Naive B cell (primary cell): Measurements from ENCODE around the gene NATD1. TPM values are rescaled to one million over a fixed set of nuclear protein-coding genes. Genes with fewer than 3 reads are reported as not detected.
A peak's percentile ranks its signal among the peaks of the same experiment; 100 is the strongest.

Experiments used
- ATAC-seq, 2 donors: fragments of 150-1000 bp; cut with Tn5 transposase; 2 replicates each; pipeline ENCODE4 v1.10.0; 2021; ENCODE audit warnings: low read depth in 2 of 2, mild to moderate bottlenecking in 2 of 2, moderate library complexity in 2 of 2
- DNase-seq: peaks from one replicate; pipeline ENCODE4 v3.0.0; 2022
- H3K27ac Mint-ChIP-seq, 6 donors: one replicate each; pipeline ENCODE4 v1.8.0; 2020 to 2022; ENCODE audit warnings: mild to moderate bottlenecking in 6 of 6, mixed read lengths in 6 of 6, moderate library complexity in 5 of 6, inconsistent platforms in 2 of 6
- H3K27me3 Mint-ChIP-seq, 3 donors: one replicate each; pipeline ENCODE4 v1.8.0; 2021 to 2022; ENCODE audit warnings: mixed read lengths in 3 of 3, mild to moderate bottlenecking in 1 of 3
- H3K36me3 Mint-ChIP-seq, 2 donors: one replicate each; pipeline ENCODE4 v1.8.0; 2020 to 2022; ENCODE audit warnings: mixed read lengths in 2 of 2, inconsistent platforms in 1 of 2, mild to moderate bottlenecking in 1 of 2
- H3K4me1 Mint-ChIP-seq, 3 donors: one replicate each; pipeline ENCODE4 v1.8.0; 2020 to 2022; ENCODE audit warnings: mixed read lengths in 3 of 3, inconsistent platforms in 1 of 3, mild to moderate bottlenecking in 1 of 3, moderate library complexity in 1 of 3
- H3K4me3 Mint-ChIP-seq, 8 donors: one replicate each; pipeline ENCODE4 v1.8.0; 2020 to 2022; ENCODE audit warnings: mild to moderate bottlenecking in 8 of 8, mixed read lengths in 8 of 8, moderate library complexity in 8 of 8, inconsistent platforms in 2 of 8
- H3K9me3 Mint-ChIP-seq, 7 donors: one replicate each; pipeline ENCODE4 v1.8.0; 2020 to 2022; ENCODE audit warnings: mixed read lengths in 7 of 7, mild to moderate bottlenecking in 5 of 7, inconsistent platforms in 2 of 7, moderate library complexity in 1 of 7
- polyA plus RNA-seq, 6 donors: library from polyadenylated mRNA; unstranded; fragments of 300-500 nt; fragmentation: Illumina TruSeq; gene quantifications; one replicate each; pipeline ENCODE4 v1.2.3, GENCODE V29; 2021; ENCODE audit warnings: low read depth in 6 of 6

Gene NATD1
- polyA plus RNA-seq, 6 donors from 2014 or later: 0.52 to 2.2 (median 1.2) TPM; not detected in 1

- Mint-ChIP-seq H3K9me3 (no peaks in the 10 kb centered on the region), H3K27ac (no peak overlapping the region), H3K4me1 (peaks cover 3 to 5% (median 5%) of the 10 kb centered on the region in 3 donors), H3K4me3 (no peak overlapping the region), H3K36me3 (no peaks in the 10 kb centered on the region), H3K27me3 (peaks cover 0 to 13% (median 5%) of the 10 kb centered on the region in 3 donors)
- no peak for ATAC-seq
- no peak for DNase-seq
These were observed 9.2 kb upstream of the NATD1 start for GRCh38 chr17:21262259-21262993.

GRCh38 chr17:21258593-21258992 is 5.4 kb upstream of the NATD1 start:
- H3K9me3 Mint-ChIP-seq: no peaks in the 10 kb centered on the region
- H3K4me1 Mint-ChIP-seq: peaks cover 0 to 7% (median under 1%) of the 10 kb centered on the region in 3 donors
- H3K4me3 Mint-ChIP-seq: no peak overlapping the region
- no peaks in the 10 kb centered on the region for H3K36me3 Mint-ChIP-seq
- DNase-seq (no peak), ATAC-seq (no peak)
- H3K27ac Mint-ChIP-seq: no peak overlapping the region
- peaks cover 0 to 14% (median 5%) of the 10 kb centered on the region in 3 donors for H3K27me3 Mint-ChIP-seq

- peak in 1 of 2 donors; percentile 3 for ATAC-seq
- no peaks in the 10 kb centered on the region for H3K9me3 Mint-ChIP-seq
- H3K27me3 Mint-ChIP-seq: peaks cover 0 to 14% (median 5%) of the 10 kb centered on the region in 3 donors
These were observed 634 bp upstream of the NATD1 start for GRCh38 chr17:21253646-21254441.

GRCh38 chr17:21252289-21252795 is 868 bp downstream of the NATD1 start:
- Mint-ChIP-seq H3K4me1 (peaks cover 18 to 43% (median 36%) of the 10 kb centered on the region in 3 donors), H3K4me3 (peak overlapping the region; percentile 80 to 94 (median 86))
- no peak for ATAC-seq

More at GRCh38 chr17:21253646-21254441, 634 bp upstream of the NATD1 start:
- peak overlapping the region; percentile 80 to 97 (median 92) for H3K4me3 Mint-ChIP-seq
- no peak for DNase-seq
- peak overlapping the region; percentile 59 to 93 (median 88) for H3K27ac Mint-ChIP-seq
- no peaks in the 10 kb centered on the region for H3K36me3 Mint-ChIP-seq
- H3K4me1 Mint-ChIP-seq: peaks cover 18 to 38% (median 35%) of the 10 kb centered on the region in 3 donors

GRCh38 chr17:21251337-21252010 is 1.7 kb downstream of the NATD1 start:
- no peaks in the 10 kb centered on the region for H3K9me3 Mint-ChIP-seq
- peaks cover 18 to 43% (median 38%) of the 10 kb centered on the region in 3 donors for H3K4me1 Mint-ChIP-seq

More at GRCh38 chr17:21252289-21252795, 868 bp downstream of the NATD1 start:
- Mint-ChIP-seq H3K27ac (peak overlapping the region in 5 of 6 donors; percentile 72 to 93 (median 82)), H3K36me3 (no peaks in the 10 kb centered on the region), H3K9me3 (no peaks in the 10 kb centered on the region), H3K27me3 (peaks cover 0 to under 1% (median 0%) of the 10 kb centered on the region in 3 donors)
- no peak for DNase-seq

GRCh38 chr17:21250854-21251253 is 2.4 kb downstream of the NATD1 start:
- Mint-ChIP-seq H3K4me1 (peaks cover 20 to 45% (median 45%) of the 10 kb centered on the region in 3 donors), H3K9me3 (no peaks in the 10 kb centered on the region), H3K27ac (peak overlapping the region in 2 of 6 donors; percentile 3 to 76), H3K36me3 (no peaks in the 10 kb centered on the region), H3K27me3 (no peaks in the 10 kb centered on the region), H3K4me3 (peak overlapping the region in 3 of 8 donors; percentile 9 to 59 (median 47))
- DNase-seq: no peak
- no peak for ATAC-seq

More at GRCh38 chr17:21251337-21252010, 1.7 kb downstream of the NATD1 start:
- Mint-ChIP-seq H3K36me3 (no peaks in the 10 kb centered on the region), H3K27me3 (no peaks in the 10 kb centered on the region), H3K27ac (peak overlapping the region in 2 of 6 donors; percentile 75 to 93), H3K4me3 (peak overlapping the region in 6 of 8 donors; percentile 4 to 94 (median 84))
- DNase-seq (no peak), ATAC-seq (no peak)

- no peak for ATAC-seq
- Mint-ChIP-seq H3K27ac (peak overlapping the region in 5 of 6 donors; percentile 2 to 70 (median 8)), H3K9me3 (no peaks in the 10 kb centered on the region), H3K36me3 (no peaks in the 10 kb centered on the region), H3K4me3 (peak overlapping the region in 2 of 8 donors; percentile 12 to 59), H3K4me1 (peaks cover 22 to 49% (median 48%) of the 10 kb centered on the region in 3 donors), H3K27me3 (no peaks in the 10 kb centered on the region)
- no peak for DNase-seq
These were observed 3.1 kb downstream of the NATD1 start for GRCh38 chr17:21249920-21250703.

GRCh38 chr17:21249086-21249795 is 4.0 kb downstream of the NATD1 start:
- H3K4me3 Mint-ChIP-seq: peak overlapping the region in 2 of 8 donors; percentile 38 to 74
- H3K27ac Mint-ChIP-seq: no peak overlapping the region
- no peaks in the 10 kb centered on the region for H3K9me3 Mint-ChIP-seq
- ATAC-seq (no peak), DNase-seq (no peak)
- no peaks in the 10 kb centered on the region for H3K27me3 Mint-ChIP-seq
- H3K4me1 Mint-ChIP-seq: peaks cover 22 to 53% (median 48%) of the 10 kb centered on the region in 3 donors
- H3K36me3 Mint-ChIP-seq: no peaks in the 10 kb centered on the region

GRCh38 chr17:21248500-21248899 is 4.7 kb downstream of the NATD1 start:
- Mint-ChIP-seq H3K4me3 (no peak overlapping the region), H3K27ac (peak overlapping the region in 2 of 6 donors; percentile 60 to 75), H3K9me3 (no peaks in the 10 kb centered on the region), H3K4me1 (peaks cover 22 to 46% (median 46%) of the 10 kb centered on the region in 3 donors), H3K27me3 (no peaks in the 10 kb centered on the region), H3K36me3 (no peaks in the 10 kb centered on the region)
- no peak for ATAC-seq
- no peak for DNase-seq

GRCh38 chr17:21247552-21248258 is 5.5 kb downstream of the NATD1 start:
- DNase-seq (no peak), ATAC-seq (no peak)
- Mint-ChIP-seq H3K9me3 (no peaks in the 10 kb centered on the region), H3K36me3 (no peaks in the 10 kb centered on the region), H3K4me3 (no peak overlapping the region), H3K4me1 (peaks cover 22 to 44% (median 44%) of the 10 kb centered on the region in 3 donors), H3K27me3 (no peaks in the 10 kb centered on the region), H3K27ac (peak overlapping the region in 1 of 6 donors; percentile 60)

- no peaks in the 10 kb centered on the region for H3K9me3 Mint-ChIP-seq
- peaks cover 15 to 35% (median 34%) of the 10 kb centered on the region in 3 donors for H3K4me1 Mint-ChIP-seq
- H3K36me3 Mint-ChIP-seq: no peaks in the 10 kb centered on the region
- DNase-seq: no peak
- no peaks in the 10 kb centered on the region for H3K27me3 Mint-ChIP-seq
- ATAC-seq: no peak
- H3K4me3 Mint-ChIP-seq: no peak overlapping the region
- peak overlapping the region in 1 of 6 donors; percentile 84 for H3K27ac Mint-ChIP-seq
These were observed 6.5 kb downstream of the NATD1 start for GRCh38 chr17:21246698-21247097.
